ENCODE data around the gene NOS1AP.

The NOS1AP gene

DNA sequence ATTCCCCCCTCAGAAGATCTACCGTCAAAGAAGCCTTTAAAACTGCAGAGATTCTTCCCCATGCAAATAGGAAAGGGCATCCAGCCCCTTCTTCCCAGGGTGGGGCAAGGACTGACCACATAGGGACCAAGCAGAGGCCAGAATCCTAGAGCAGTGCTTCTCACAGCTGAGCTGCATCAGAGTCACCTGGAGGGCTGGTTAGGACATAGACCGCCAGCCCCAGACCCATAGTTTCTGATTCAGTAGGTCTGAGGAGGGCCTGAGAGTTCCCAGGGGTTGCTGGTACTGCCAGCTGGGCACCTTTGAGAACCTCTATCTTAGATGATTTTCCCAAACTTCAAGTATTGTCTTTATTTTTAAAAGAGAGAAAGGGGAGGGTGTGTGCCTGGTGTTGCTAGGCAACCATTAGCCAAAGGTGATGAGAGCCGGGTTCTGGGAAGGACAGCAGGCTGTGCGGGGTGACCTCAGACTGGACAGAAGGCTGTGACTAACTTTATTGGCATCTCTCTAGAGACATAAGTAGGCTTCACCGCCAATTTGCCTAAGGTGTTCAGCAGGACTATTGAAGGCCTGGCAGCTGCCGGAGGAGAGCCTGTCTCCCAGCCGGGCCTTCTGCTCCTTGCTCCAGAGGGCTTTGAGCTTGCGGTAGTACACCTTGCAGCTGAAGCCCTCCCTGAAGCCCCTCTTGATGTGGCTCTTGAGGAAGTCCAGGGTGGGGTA lies 304.2 kb downstream of the NOS1AP start:
- DNase-seq: no peak

DNA sequence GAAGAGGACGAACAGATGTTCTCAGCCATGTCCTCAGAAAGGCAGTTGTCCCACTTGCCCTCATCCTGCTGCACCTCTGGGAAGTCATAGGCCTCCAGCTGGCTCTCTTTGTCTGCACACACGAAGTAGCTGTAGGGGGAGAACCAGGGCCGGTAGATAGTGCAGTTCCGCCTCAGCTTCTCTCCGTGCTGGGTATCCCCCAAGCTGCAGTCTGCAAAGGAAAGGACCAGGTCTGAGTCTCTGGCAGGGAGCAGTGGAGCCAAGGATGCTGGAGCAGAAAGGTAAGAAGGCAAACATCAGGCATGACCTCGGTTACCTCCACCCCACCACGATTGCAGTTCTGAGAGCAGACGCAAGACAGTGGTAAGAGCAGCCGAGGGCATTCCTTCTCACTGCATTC lies 304.9 kb downstream of the NOS1AP start:
- DNase-seq: no peak

DNA sequence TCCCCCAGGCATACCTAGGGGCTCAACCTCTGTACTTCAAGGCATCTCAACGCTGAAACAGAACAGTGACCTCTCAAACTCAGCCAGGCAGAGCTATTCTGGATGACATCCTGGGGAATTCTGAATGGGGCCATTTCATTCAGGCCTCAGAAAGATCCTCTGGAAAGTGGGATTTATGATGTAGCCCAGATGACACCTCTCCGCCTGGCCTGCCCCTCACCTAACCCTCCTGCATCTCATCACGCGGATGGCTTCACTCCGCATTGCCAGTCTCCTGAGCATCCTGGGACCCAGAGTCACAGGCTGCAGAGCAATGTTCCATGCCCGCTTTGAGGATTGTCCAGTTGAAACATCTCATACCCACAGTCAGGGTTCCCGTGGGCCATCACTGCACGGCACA lies 306.0 kb downstream of the NOS1AP start:
- no peak for DNase-seq

DNA sequence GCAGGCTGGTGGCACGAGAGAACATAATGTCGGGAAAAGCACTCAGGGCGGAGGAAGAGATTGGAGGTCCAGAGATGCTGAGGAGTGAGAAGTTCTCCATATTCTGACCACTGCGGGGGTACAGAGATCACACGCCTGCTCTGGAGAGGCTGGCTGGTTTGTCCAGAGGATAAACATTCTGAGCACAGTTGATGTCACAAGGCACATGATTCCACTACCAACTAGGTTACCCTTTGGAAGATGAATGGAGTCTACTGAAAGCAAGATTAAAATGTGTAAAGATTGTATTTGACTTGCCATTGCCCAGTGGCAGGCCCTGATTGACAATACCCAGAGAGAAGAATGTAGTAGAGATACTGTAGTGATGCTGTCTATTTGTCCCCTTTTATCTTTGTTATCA lies 307.2 kb downstream of the NOS1AP start, which contains the start of gene SPATA46:
Gene SPATA46, minus strand, starts transcription at position 164 of the 400 bp plus-strand sequence. Its CDS starts 64 bp downstream, at position 100.
- DNase-seq: no peak

DNA sequence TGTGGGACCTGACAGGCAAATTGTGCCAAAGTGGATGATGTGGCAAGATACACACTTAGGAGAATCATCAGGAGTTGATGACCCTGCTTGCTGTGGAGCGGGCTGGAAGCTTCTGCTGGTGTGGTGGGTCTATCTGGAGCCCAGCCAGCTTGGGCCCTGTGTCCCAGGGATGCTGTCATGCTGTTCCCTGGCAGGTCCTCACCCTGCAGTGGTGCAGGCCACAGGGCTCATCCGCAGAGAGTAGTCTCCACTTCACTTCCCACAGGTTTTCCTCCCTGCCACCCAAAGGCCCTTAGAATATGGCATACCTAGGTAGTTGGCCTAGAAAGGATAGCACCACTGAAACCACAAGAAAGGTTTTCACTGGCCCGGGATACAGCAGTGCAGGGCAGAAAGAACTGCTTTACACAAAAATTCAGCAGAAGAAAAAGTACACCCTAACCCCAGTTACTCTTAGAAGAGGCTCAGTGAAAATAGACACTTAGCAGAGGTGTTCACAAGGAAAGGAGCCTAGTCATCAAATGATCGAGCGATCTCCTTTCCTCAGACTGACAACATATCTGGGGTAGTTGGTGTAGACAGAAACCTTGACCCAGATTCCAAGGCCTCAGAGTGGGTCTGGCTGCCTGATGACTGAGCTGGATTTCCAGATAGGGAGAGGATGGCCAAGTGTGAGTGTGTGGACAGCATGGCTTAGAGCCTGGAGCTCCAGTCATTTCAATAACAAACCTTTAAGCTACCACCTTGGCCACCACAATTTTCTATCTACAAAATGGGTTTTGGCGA lies 310.8 kb downstream of the NOS1AP start:
- no peak for DNase-seq

DNA sequence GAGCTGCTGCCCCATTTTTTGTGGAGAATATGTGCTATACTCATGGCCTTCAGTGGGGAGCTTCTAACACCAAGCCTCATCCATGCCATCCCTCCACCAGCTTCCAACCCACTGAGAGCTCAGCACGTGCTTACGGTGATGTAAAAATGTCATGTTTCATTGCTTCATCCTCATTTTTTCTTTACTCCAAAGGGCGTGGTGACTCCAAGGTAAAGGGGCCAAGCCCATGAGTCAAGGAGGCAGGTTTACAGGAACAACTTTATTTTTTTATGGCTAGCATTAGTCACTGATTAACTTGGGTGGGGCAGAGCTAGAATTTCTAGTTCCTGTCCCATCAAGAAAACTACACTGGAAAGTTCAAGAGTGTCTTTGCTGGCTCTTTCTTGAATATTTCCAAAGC lies 311.9 kb downstream of the NOS1AP start, which contains the start of gene C1orf226:
Gene C1orf226, plus strand, starts transcription at position 346 of the 400 bp plus-strand sequence. CDS start 174 bp downstream, outside the sequence.
- DNase-seq: no peak

DNA sequence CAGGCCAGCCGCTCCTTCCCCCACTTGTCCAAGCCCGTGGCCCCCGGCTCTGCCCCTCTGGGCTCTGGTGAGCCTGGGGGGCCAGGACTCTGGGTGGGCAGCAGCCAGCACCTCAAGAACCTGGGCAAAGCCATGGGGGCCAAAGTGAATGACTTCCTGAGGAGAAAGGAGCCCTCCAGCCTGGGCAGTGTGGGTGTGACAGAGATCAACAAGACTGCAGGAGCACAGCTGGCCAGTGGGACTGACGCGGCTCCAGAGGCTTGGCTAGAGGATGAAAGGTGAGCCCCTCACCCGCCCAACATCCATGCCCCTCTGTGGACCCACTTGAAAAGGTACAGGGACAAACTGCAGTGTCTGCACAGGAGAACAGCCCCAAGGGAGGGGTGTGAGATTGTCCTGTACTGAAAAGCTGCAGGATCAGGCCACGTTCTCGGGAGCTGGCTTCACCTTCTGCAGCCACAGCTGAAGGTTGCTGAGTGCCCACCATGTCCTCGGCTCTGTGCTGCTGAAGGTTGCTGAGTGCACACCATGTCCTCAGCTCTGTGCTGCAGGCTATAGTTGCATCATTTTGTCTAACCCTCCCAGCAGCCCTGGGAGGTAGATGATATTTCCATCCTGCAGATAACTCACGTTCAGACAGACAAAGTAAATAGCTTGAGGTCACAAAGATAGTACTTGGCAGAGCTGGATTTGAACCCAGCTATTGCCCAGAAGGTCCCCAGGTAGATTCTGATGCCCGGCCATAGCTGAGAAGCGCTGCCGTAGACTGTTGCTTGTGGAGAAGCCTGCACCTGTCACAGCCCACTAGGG lies 312.7 kb downstream of the NOS1AP start:
- no peak for DNase-seq

DNA sequence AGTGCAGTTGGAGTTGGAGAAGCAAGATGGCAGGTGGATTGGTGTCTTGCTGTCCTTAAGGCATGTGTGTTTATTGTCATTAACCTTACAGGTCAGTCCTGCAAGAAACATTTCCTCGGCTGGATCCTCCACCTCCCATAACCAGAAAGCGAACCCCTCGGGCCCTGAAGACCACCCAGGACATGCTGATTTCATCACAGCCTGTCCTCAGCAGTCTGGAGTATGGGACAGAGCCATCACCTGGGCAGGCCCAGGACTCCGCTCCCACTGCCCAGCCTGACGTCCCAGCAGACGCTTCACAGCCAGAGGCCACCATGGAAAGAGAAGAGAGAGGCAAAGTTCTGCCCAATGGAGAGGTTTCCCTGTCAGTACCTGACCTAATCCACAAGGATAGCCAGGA lies 313.6 kb downstream of the NOS1AP start:
- no peak for DNase-seq

DNA sequence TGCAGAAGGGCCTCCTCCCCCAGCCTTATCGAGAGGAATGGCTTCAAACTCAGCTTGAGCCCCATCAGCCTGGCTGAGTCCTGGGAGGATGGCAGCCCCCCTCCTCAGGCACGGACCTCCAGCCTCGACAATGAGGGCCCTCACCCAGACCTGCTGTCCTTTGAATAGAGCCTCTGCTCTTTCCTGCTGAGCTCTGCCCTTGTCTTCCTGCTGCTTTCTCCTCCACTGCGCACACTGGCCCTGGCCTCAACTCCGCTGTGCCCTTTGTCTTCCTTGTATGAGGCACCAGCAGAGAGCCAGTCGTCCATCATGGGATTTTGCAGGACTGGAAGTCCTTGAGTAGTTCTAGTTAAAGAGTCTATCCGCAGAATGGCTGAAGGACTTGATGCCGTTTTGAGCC lies 314.0 kb downstream of the NOS1AP start:
- no peak for DNase-seq

DNA sequence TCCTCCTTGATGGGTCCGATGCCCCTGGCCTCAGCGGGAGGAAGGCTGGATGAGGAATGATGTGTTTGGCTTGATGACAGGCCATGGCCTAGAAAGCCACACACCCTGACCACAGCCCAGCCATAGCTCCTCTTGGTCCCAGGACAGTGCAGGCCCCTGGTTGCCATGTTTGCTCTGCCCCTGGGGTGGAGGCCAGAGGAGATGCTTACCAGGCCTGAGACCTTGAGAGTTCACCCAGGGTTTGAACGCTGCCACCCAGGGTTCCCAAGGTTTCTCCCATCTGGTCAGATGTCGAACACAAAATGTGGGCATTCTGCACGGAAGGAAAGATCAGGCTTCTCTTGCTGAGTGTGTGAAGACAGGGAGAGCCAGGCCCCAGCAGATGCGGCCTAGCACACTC lies 314.6 kb downstream of the NOS1AP start:
- DNase-seq: no peak

DNA sequence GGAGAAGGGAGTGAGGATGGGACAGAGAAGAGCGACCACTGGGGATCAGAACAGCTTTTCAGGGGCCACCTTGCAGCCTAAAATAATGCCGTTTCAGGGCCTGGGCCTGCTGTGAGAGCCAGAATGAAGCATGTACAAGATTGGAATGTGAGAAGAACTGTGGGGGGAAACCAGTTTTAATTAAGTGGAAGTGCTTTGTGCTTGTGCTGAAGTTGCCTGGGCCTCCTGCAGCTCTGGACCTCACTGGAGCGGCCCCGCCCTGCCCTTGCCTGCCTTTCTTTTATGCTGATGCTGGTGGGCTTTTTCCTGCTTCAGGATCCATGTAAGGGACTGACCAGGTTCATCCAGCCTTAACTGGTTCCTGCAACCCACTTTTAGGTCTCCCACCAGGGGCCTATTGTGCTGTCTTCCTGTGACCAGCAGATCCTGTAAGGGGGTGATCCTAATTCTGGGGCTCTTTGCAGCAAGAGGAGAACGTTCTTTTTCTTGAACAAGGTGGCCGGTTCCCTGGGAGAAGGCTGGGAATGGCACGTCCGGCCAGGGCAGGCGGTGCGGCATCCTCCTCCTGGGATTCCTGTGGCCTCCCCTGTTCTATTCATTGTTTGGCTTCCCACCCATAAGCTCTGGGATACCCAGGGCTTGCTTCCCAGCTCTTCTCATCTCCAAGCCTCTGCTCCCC lies 315.2 kb downstream of the NOS1AP start:
- no peak for DNase-seq

DNA sequence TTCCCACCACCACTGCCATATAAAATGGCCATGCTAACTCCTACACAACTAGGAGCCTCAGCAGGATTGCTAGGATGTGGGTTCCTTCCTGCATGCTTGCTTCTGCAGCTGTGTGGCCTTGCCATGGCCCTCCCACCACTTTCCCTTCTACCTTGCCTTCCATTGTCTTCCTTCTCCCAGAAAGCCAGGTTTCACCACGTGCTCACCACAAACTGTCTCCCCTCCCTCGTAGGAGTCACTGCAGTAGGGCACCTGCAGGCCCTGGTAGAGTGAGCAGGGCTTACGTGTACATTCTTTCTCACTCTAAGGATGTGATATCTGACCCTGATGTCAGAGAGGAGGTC lies 315.8 kb downstream of the NOS1AP start:
- no peak for DNase-seq

DNA sequence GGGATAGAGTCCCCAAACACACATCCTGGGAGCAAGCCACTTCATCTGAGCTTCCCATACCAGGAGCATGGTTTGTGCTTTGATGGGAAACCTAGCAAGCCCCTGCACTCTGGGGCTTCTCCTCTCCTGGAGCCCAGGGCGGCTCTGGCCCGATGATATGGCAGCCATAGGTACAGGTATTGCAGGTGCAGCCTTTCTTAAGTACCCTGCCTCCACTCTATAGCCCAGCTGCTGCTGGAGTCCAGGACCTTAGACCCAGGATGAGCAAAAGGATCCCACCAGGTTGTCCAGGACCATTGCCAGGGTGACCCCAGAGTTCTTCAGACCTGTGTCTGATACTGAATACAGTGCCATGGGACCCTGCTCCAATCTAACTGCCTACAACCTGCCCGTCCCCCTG lies 316.2 kb downstream of the NOS1AP start:
- DNase-seq: no peak

DNA sequence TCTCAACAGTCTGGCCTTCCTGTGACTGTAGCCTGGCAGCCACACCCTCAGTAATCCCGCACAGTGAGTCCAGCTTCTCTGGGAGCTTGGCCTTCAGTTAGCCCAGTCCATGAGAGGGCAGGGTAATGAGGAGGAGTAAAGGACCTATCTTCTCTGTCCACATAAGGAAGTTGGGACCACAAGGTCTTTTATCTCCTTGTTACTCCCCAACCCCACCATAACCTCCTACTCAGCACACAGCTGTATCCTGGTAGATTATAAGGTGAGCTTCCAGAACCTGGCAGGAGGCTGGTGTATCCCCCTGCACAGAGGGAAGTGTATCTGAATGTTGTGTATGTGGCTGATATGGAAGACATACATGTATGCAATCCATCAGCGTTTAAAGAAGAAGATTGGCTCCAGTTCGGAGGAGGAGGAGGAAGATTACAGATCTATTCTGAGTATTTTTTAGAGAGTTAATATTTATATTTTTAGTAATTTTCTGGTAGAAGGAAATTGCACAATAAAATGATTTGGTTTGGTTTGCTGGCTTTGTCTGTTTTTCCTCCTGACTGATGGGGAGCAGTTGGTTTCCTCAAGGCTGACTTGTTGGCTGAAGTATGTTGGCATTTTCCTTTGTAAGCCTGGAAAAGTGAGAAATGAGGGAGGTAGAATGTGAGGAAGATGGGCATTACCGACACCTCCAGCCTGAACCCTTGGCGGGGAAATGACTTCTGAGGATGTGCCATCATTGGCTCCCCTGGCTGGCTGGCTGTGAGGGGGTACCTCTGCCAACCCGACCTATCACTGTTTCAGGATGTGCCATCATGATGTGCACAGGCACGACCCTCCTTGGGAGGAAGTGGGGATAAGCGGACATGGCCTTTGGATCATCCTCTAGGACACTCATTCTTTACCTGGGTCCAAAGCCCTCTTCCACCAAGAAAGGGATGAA lies 317.1 kb downstream of the NOS1AP start:
- DNase-seq: no peak

DNA sequence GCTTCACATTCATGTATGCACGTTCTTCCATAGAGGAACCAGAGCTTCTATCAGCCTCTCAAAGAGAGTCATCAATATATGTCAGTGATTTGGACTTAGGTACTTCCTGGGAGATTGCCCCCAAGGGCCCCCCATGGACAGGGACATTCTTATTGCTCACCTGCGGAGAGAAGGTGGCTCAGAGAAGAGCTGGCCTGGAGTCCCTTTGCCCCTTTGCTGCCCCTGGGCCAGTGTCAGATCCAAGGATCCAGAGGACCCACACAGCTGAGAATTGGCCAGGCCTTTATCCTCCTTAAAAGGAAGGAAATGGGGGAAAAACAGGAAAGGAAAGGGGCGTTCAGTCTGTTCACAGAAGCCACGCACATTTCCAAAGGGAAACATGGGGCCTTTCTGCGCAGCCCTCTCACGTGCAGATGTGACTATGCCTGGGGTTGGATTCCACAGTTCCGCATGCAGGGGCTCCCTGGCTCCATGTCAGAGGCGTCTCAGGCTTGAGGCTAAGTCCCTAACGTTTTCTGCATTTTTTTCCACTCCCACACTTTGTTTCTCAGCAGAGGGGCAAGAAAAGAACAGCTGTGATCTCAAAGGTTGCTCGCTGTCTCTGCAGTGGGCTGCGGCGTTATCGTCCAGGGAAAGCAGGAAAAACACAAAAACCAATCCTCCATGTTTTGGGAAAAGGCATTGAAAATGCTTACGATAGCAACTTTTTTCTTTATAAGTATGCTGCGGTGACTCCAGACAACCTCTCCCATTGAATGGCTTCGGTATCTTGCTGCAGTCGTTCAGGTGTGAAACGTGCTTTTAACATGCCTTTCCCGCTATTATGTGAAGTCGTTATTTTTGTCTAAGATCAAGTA lies 318.0 kb downstream of the NOS1AP start:
- DNase-seq: no peak

DNA sequence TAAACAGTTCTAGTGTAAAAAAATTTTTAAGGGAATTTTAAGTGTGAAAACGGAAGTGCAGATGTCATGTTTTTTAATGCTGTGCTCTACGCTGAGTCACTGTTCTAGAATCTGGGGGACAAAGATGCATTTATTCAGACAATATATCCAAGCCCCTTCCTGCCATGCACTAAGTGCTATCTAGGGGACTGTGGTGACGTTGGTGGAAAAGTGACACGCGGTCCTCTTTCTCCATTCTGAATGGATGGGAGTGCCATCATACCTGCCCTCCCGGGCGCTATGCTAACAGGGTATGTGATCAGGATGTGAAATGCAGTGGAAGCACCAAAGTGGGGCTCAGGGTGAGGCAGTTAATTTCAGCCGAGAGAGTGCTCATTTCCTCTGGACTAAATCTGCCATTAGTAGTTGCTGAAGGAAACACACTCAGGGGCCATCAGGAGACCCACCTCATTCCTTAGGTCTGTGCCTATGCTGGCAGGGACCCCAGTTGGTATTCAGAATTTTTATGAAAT lies 318.6 kb downstream of the NOS1AP start:
- DNase-seq: no peak

DNA sequence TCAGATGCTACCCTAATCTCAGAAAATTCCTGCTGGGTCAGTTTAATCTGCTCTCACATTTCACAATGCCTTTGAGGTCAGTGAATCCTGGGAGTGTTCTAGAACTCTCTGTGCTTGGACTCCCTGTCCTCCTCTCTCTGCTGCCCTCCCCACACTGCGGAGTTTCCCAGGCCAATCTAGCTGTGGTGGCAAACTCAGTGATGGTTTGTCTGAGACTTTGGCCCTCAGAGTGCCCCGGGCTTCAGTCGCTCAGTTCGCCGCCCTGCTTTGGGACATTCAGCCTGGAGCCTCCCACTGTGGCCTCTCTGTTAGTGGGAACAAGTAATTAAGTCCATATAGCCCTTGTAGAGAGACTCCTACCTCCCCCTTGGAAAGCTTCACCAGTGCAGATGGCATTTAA lies 319.1 kb downstream of the NOS1AP start:
- no peak for DNase-seq

DNA sequence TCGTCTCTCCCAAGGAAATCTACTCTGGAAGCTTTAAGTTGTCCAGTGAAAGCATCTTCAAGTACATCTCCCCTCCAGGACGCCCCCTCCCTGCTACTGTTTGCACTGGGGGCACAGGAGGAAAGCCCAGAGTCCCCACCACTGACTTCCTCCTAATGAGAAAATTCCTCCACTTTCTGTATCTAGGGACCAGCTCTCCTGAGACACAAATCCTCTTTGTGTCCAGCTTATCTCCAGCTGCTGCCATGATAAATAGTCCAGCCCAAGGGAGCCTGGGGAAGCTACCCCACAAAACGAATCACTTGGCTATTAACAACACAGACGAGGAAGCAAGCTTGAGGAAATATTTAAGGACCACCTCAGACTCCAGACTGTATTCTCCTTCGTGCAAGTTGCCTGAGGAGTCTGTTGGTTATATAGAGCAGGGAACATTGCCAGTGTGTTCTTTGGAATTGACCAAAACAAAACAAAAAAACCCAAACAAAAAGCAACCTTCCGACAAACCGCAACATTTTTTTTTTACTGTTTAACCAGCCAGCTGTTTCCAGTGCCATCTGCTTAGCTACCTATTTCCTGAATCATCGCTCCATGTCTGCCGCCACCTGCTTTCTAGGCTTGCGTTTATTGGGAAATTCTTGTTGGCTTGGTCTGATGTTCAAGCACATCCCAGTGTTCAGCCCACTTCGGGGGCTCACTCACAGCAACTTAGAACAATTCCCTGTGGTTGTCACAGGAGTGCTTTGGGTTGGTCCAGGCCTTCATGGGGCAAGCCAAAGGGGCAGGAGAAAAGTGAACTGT lies 319.7 kb downstream of the NOS1AP start:
- peak; percentile 58 to 74 for DNase-seq

DNA sequence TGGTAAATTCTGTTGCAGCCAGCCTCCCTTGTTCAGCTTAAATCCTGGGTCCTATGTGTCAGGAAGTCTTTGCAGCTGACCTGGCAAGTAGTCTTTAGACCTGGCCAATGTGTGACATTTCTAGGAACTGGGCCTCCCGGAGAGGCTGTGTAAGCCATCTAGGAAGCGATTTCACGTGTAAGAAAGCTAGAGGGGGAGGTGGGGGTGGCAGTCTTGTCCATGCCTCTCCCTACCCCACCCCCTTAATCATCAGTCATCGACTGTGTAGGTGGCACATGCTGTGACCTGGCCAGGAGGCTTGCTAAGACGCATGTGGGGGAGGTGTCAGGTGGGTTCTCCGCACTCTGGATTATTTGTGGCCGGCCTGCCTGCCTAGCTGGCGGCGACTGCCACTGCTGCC lies 320.5 kb downstream of the NOS1AP start:
- DNase-seq: no peak
